PFSK-1 (cell line): ENCODE data around the gene ABCG8.

Experiments used
- POLR2AphosphoS5 ChIP-seq: IDR thresholded peaks from 2 replicates; pipeline ENCODE4 v1.6.1; 2012; ENCODE audit warnings: low read depth, mild to moderate bottlenecking, control low read depth, low read length, moderate library complexity
- SIN3A ChIP-seq: IDR thresholded peaks from 2 replicates; pipeline ENCODE4 v1.6.1; 2012; ENCODE audit warnings: mild to moderate bottlenecking, low read length, moderate library complexity, borderline replicate concordance; ENCODE audit not compliant: insufficient read depth
- TAF1 ChIP-seq: IDR thresholded peaks from 2 replicates; pipeline ENCODE4 v1.6.1; 2012; ENCODE audit warnings: low read length, control low read depth, borderline replicate concordance; ENCODE audit not compliant: insufficient read depth
- TF ChIP-seq, protein P1 (sequence below), 2 experiments: IDR thresholded peaks; 2 replicates each; pipeline versions ENCODE4 v1.6.1 to v1.8.0; 2011 to 2012; ENCODE audit warnings: low read depth in 2 of 2, low read length in 2 of 2, control low read depth in 1 of 2, inconsistent platforms in 1 of 2, mild to moderate bottlenecking in 1 of 2, moderate library complexity in 1 of 2; ENCODE audit not compliant: insufficient read depth in 1 of 2

DNA sequence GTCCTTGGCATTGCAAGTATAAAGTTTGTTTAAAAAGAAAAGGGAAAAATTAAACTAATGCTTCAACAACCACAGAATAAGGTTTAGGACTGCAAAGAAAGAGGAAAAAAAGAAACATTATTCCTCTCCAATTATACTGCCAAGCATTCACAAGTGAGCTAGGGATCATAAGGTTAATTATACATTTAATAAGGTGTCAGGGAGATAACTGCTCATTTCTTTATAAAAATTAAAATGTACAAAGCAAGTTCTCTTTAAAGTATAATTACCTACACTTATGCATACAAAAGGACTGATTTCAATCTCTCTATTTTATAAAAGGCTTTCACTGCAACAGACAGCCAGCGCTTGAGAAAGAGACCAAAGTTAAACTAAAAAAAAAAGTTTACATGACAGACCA is 58.1 kb downstream of the ABCG8 start:
- TF ChIP-seq TAF1 (no peak), POLR2AphosphoS5 (no peak), SIN3A (no peak)
- TF ChIP-seq, protein P1, sequence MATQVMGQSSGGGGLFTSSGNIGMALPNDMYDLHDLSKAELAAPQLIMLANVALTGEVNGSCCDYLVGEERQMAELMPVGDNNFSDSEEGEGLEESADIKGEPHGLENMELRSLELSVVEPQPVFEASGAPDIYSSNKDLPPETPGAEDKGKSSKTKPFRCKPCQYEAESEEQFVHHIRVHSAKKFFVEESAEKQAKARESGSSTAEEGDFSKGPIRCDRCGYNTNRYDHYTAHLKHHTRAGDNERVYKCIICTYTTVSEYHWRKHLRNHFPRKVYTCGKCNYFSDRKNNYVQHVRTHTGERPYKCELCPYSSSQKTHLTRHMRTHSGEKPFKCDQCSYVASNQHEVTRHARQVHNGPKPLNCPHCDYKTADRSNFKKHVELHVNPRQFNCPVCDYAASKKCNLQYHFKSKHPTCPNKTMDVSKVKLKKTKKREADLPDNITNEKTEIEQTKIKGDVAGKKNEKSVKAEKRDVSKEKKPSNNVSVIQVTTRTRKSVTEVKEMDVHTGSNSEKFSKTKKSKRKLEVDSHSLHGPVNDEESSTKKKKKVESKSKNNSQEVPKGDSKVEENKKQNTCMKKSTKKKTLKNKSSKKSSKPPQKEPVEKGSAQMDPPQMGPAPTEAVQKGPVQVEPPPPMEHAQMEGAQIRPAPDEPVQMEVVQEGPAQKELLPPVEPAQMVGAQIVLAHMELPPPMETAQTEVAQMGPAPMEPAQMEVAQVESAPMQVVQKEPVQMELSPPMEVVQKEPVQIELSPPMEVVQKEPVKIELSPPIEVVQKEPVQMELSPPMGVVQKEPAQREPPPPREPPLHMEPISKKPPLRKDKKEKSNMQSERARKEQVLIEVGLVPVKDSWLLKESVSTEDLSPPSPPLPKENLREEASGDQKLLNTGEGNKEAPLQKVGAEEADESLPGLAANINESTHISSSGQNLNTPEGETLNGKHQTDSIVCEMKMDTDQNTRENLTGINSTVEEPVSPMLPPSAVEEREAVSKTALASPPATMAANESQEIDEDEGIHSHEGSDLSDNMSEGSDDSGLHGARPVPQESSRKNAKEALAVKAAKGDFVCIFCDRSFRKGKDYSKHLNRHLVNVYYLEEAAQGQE (IDR thresholded peaks at IDR 0.05; ENCODE audit: insufficient read depth in 1 of 2, low read depth in 2 of 2, low read length in 2 of 2): no peak
